KMS-11 (cell line): ENCODE data around the gene RAI1.

ENCODE experiments used
- H2AFZ ChIP-seq: fragments of 200-600 bp; sonication (generic); 2 replicates; pipeline ENCODE4 v1.6.1; 2016; ENCODE audit warnings: antibody characterized with exemption, mixed run types, low read depth
- H3K27ac ChIP-seq: fragments of 200-600 bp; sonication (generic); 2 replicates; pipeline ENCODE4 v1.6.1; 2016; ENCODE audit warnings: mild to moderate bottlenecking, mixed run types
- H3K27me3 ChIP-seq: fragments of 200-600 bp; sonication (generic); 2 replicates; pipeline ENCODE4 v1.6.1; 2017; ENCODE audit warnings: mild to moderate bottlenecking, low read depth, mixed run types, moderate library complexity; ENCODE audit not compliant: insufficient read depth
- H3K36me3 ChIP-seq: fragments of 200-600 bp; sonication (generic); 2 replicates; pipeline ENCODE4 v1.6.1; 2017; ENCODE audit warnings: mild to moderate bottlenecking, mixed run types; ENCODE audit not compliant: insufficient read depth
- H3K4me1 ChIP-seq: fragments of 200-600 bp; sonication (generic); 2 replicates; pipeline ENCODE4 v1.6.1; 2016; ENCODE audit warnings: mild to moderate bottlenecking, low read depth, mixed run types; ENCODE audit not compliant: poor library complexity, severe bottlenecking
- H3K4me2 ChIP-seq: fragments of 200-600 bp; sonication (generic); 2 replicates; pipeline ENCODE4 v1.7.0; 2016; ENCODE audit warnings: mild to moderate bottlenecking, mixed run types
- H3K4me3 ChIP-seq: fragments of 200-600 bp; sonication (generic); IDR thresholded peaks from 2 replicates; pipeline ENCODE4 v1.6.1; 2017; ENCODE audit warnings: low read depth, low read length, mixed read lengths; ENCODE audit not compliant: insufficient read depth
- H3K79me2 ChIP-seq: fragments of 200-600 bp; sonication (generic); 2 replicates; pipeline ENCODE4 v1.6.1; 2016; ENCODE audit warnings: low read depth, mixed run types; ENCODE audit not compliant: insufficient read depth
- H3K9ac ChIP-seq: fragments of 200-600 bp; sonication (generic); 2 replicates; pipeline ENCODE4 v1.6.1; 2016; ENCODE audit warnings: mild to moderate bottlenecking, mixed run types
- H4K20me1 ChIP-seq: fragments of 200-600 bp; sonication (generic); 2 replicates; pipeline ENCODE4 v1.6.1; 2016; ENCODE audit warnings: mild to moderate bottlenecking, mixed run types; ENCODE audit not compliant: insufficient read depth
- CTCF ChIP-seq: fragments of 200-600 bp; sonication (generic); conservative IDR thresholded peaks from 2 replicates; pipeline ENCODE4 v1.6.1; 2017; ENCODE audit warnings: low read depth, mild to moderate bottlenecking, antibody characterized with exemption, low read length, moderate library complexity, mixed read lengths

The RAI1 gene

GRCh38 chr17:17766077-17766743 lies 85.0 kb downstream of the RAI1 start:
- H3K9ac ChIP-seq = no peak overlapping the region
- H2AFZ ChIP-seq = no peak overlapping the region
- no peak overlapping the region for H3K4me3 ChIP-seq
- no peaks in the 10 kb centered on the region for H4K20me1 ChIP-seq
- no peaks in the 10 kb centered on the region for H3K79me2 ChIP-seq
- H3K27ac ChIP-seq = no peak overlapping the region
- TF ChIP-seq CTCF = no peak
- no peaks in the 10 kb centered on the region for H3K36me3 ChIP-seq
- no peaks in the 10 kb centered on the region for H3K27me3 ChIP-seq
- H3K4me1 ChIP-seq = no peaks in the 10 kb centered on the region
- H3K4me2 ChIP-seq = no peak overlapping the region

GRCh38 chr17:17766744-17767120 lies 85.5 kb downstream of the RAI1 start:
- H3K4me1 ChIP-seq = no peaks in the 10 kb centered on the region
- no peaks in the 10 kb centered on the region for H3K36me3 ChIP-seq
- no peak overlapping the region for H3K4me2 ChIP-seq
- H3K4me3 ChIP-seq = no peak overlapping the region
- H3K27ac ChIP-seq = no peak overlapping the region
- TF ChIP-seq CTCF = no peak
- no peaks in the 10 kb centered on the region for H4K20me1 ChIP-seq
- no peak overlapping the region for H3K9ac ChIP-seq
- no peaks in the 10 kb centered on the region for H3K79me2 ChIP-seq
- no peaks in the 10 kb centered on the region for H3K27me3 ChIP-seq
- H2AFZ ChIP-seq = no peak overlapping the region

GRCh38 chr17:17767154-17767869 lies 86.1 kb downstream of the RAI1 start:
- Histone ChIP-seq H3K36me3 (no peaks in the 10 kb centered on the region), H3K27me3 (no peaks in the 10 kb centered on the region), H3K4me3 (no peak overlapping the region), H4K20me1 (no peaks in the 10 kb centered on the region), H3K4me2 (no peak overlapping the region), H3K4me1 (no peaks in the 10 kb centered on the region), H3K27ac (no peak overlapping the region), H3K79me2 (no peaks in the 10 kb centered on the region), H3K9ac (no peak overlapping the region), H2AFZ (no peak overlapping the region)
- TF ChIP-seq CTCF = no peak

GRCh38 chr17:17767887-17768418 lies 86.7 kb downstream of the RAI1 start:
- no peak overlapping the region for H3K4me3 ChIP-seq
- H3K27ac ChIP-seq = no peak overlapping the region
- no peaks in the 10 kb centered on the region for H3K36me3 ChIP-seq
- no peaks in the 10 kb centered on the region for H4K20me1 ChIP-seq
- no peak overlapping the region for H3K4me2 ChIP-seq
- no peaks in the 10 kb centered on the region for H3K4me1 ChIP-seq
- no peaks in the 10 kb centered on the region for H3K27me3 ChIP-seq
- no peaks in the 10 kb centered on the region for H3K79me2 ChIP-seq
- H2AFZ ChIP-seq = no peak overlapping the region
- TF ChIP-seq CTCF = no peak
- no peak overlapping the region for H3K9ac ChIP-seq
